NT2/D1 (cell line): ENCODE measurements around the gene KCTD18.

Experiments
- SUZ12 ChIP-seq: IDR thresholded peaks from 2 replicates; pipeline ENCODE4 v1.6.1; 2011; ENCODE audit not compliant: insufficient read length, insufficient read depth; ENCODE audit errors: extremely low read depth
- YY1 ChIP-seq: IDR thresholded peaks from 2 replicates; pipeline ENCODE4 v1.6.1; 2011; ENCODE audit not compliant: insufficient read length, insufficient read depth
- ZNF274 ChIP-seq: IDR thresholded peaks from 2 replicates; pipeline ENCODE4 v1.6.1; 2011; ENCODE audit warnings: mild to moderate bottlenecking, low read depth, low read length

- no peak for TF ChIP-seq YY1
- TF ChIP-seq ZNF274: no peak
- TF ChIP-seq SUZ12: no peak
Observed at GRCh38 chr2:200492656-200493055, 17.2 kb downstream of the KCTD18 start.
